Measurements from ENCODE around the gene PLB1.
A peak's percentile ranks its signal among the peaks of the same experiment; 100 is the strongest.

The PLB1 gene

DNA sequence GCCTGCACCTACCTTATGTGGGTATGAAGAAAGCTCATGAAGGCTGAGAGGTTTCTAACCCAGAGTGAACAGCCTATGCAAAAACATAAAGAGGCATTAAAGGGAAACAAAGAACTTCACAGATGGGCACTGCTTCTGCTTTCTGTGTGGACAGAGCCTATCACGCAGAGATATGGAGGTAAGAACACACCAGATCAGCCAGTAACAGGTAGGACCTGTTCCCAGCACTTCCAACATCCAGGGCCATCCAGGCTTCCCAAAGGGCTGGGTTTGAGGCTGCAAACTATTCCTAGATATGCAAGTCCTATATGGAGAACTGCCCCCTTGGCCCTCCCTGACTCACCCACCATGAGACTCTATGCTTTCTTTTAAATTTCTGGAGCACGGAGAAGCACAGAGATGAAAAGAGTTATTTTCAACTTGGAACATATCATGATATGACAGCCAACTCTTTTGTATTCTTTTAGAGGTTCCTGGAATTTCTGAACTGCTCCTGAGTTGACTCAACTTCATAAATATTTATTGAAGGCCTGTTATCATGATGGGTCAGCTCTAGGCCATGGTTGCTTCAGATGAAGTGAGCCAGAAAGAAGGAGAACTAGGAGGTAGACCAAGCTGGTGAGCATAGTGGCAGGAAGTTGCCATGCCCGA is 178.3 kb downstream of the PLB1 start:
- H3K4me3 ChIP-seq (ENCODE audit: low read depth, low read length): no peak overlapping the region
- no peak for DNase-seq (ENCODE audit: low read depth)
- TF ChIP-seq, protein P1, sequence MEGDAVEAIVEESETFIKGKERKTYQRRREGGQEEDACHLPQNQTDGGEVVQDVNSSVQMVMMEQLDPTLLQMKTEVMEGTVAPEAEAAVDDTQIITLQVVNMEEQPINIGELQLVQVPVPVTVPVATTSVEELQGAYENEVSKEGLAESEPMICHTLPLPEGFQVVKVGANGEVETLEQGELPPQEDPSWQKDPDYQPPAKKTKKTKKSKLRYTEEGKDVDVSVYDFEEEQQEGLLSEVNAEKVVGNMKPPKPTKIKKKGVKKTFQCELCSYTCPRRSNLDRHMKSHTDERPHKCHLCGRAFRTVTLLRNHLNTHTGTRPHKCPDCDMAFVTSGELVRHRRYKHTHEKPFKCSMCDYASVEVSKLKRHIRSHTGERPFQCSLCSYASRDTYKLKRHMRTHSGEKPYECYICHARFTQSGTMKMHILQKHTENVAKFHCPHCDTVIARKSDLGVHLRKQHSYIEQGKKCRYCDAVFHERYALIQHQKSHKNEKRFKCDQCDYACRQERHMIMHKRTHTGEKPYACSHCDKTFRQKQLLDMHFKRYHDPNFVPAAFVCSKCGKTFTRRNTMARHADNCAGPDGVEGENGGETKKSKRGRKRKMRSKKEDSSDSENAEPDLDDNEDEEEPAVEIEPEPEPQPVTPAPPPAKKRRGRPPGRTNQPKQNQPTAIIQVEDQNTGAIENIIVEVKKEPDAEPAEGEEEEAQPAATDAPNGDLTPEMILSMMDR (IDR thresholded peaks at IDR 0.05; ENCODE audit: insufficient read depth, low read depth, low read length, missing control alignments): no peak

DNA sequence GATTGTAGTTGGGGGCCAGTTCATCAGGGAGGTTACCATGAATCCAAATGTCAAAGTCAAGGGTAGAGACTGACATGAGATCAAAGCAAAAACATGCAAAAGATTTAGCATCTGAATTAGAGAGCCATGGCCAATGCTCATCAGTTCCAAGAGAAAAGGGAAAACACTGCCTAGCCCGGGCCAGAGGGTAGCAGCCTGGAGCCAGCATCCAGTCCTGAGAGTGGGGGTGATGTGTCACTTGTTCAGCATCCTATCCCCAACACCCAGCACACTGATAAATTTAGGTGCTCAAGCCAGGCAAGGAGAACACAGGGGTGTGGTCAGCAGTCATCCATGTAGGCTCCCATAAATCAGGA is 178.8 kb downstream of the PLB1 start:
- no peak overlapping the region for H3K4me3 ChIP-seq (ENCODE audit: low read depth, low read length)
- TF ChIP-seq, protein P1 (IDR thresholded peaks at IDR 0.05; ENCODE audit: insufficient read depth, low read depth, low read length, missing control alignments): no peak
- DNase-seq (ENCODE audit: low read depth): no peak

- DNase-seq (ENCODE audit: low read depth): no peak
- no peak overlapping the region for H3K4me3 ChIP-seq (ENCODE audit: low read depth, low read length)
- TF ChIP-seq, protein P1 (IDR thresholded peaks at IDR 0.05; ENCODE audit: insufficient read depth, low read depth, low read length, missing control alignments): no peak
Measured at GRCh38 chr2:28676152-28676835, 180.4 kb downstream of the PLB1 start.

DNA sequence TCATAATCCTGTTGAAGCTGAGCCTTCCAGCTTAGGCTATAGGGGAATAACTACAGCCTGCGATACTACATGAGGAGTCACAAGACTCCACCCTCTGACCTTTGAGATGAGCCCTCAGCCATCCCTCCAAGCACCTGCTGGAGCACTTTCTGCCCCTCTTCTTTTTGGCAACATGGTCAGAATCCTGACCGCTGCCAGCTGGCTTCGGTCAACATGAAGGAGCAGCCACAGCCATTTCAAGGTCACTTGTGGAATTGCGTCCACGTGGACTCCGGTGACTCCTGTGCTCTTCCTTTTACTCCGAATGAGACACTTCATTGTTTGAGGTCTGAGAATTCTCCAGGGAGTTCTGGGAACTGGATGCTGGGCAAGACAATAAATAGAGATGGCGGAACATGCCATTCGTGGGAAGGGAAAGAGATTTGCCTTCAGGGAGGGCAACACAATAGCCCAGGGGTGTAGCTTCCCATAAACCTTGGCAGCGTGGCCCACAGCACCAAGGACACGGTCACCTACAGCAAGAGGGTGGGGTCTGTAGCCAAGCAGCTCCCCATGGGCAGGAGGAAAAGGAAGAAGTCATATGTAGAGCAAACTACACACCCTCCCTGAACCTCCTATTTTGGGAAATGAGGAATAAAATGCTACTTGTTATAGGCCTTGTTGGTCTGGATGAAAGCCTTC is 182.5 kb downstream of the PLB1 start:
- TF ChIP-seq, protein P1 (IDR thresholded peaks at IDR 0.05; ENCODE audit: insufficient read depth, low read depth, low read length, missing control alignments): no peak
- DNase-seq (ENCODE audit: low read depth): no peak
- no peak overlapping the region for H3K4me3 ChIP-seq (ENCODE audit: low read depth, low read length)

DNA sequence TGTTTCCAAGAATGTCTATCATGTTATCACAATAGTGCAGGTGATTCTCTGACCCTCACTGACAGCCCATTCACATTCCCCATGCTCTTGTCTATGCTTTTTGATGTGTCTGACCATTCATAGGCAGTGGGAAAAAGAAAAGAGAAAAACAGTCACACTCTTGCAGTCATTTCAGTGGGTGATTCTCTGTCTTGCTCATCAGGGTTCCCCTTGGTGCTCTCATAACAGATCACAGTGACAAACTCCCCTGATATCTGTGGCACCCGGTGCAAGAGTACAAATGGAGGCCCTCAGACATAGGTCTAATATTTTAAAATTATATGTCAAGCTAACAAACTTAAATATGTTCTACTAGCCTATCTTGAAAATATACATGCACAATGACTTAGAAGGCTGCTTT is 183.1 kb downstream of the PLB1 start:
- DNase-seq (ENCODE audit: low read depth): peak; percentile 44
- no peak overlapping the region for H3K4me3 ChIP-seq (ENCODE audit: low read depth, low read length)
- TF ChIP-seq, protein P1 (IDR thresholded peaks at IDR 0.05; ENCODE audit: insufficient read depth, low read depth, low read length, missing control alignments): no peak

GRCh38 chr2:28680657-28681056 is 184.8 kb downstream of the PLB1 start:
- H3K4me3 ChIP-seq (ENCODE audit: low read depth, low read length): no peak overlapping the region
- TF ChIP-seq, protein P1 (IDR thresholded peaks at IDR 0.05; ENCODE audit: insufficient read depth, low read depth, low read length, missing control alignments): no peak
- no peak for DNase-seq (ENCODE audit: low read depth)
